Lung (tissue), 12 donors: ENCODE results near the gene MEX3C. TPM values are rescaled to one million over a fixed set of nuclear protein-coding genes. Genes with fewer than 3 reads are reported as not detected.

ENCODE experiments used
- ATAC-seq: fragments of 200-7000 bp; cut with Tn5 transposase; one replicate; pipeline ENCODE4 v1.9.1; 2020; ENCODE audit warnings: moderate number of reproducible peaks; ENCODE audit not compliant: insufficient read depth, low FRiP score
- DNase-seq, 3 donors: peaks; one replicate each; pipeline ENCODE4 v3.0.0-alpha.2; 2013 to 2017
- H3K27ac ChIP-seq, 2 donors: one replicate each; pipeline ENCODE4 v1.5.1; 2013; ENCODE audit warnings: mild to moderate bottlenecking in 2 of 2, moderate library complexity in 2 of 2, control low read depth in 1 of 2, inconsistent platforms in 1 of 2, low read depth in 1 of 2, low read length in 1 of 2
- H3K27me3 ChIP-seq, 3 donors: one replicate each; pipeline ENCODE4 v1.5.1; 2013; ENCODE audit warnings: low read length in 2 of 3; ENCODE audit not compliant: control insufficient read depth in 3 of 3, insufficient read depth in 3 of 3
- H3K36me3 ChIP-seq, 4 donors: one replicate each; pipeline ENCODE4 v1.5.1; 2013; ENCODE audit warnings: low read length in 4 of 4, mild to moderate bottlenecking in 1 of 4, moderate library complexity in 1 of 4; ENCODE audit not compliant: control insufficient read depth in 4 of 4, insufficient read depth in 4 of 4
- H3K4me1 ChIP-seq, 5 donors: one replicate each; pipeline ENCODE4 v1.5.1; 2013; ENCODE audit warnings: low read length in 5 of 5, mild to moderate bottlenecking in 2 of 5, moderate library complexity in 1 of 5; ENCODE audit not compliant: control insufficient read depth in 5 of 5, insufficient read depth in 5 of 5
- H3K4me3 ChIP-seq: one replicate; pipeline ENCODE4 v1.5.1; 2013; ENCODE audit warnings: mild to moderate bottlenecking, control low read depth, moderate library complexity
- H3K9ac ChIP-seq, 2 donors: one replicate each; pipeline ENCODE4 v1.5.1; 2013; ENCODE audit warnings: low read length in 2 of 2, control low read depth in 1 of 2; ENCODE audit not compliant: insufficient read depth in 1 of 2
- H3K9me3 ChIP-seq, 4 donors: one replicate each; pipeline ENCODE4 v1.5.1; 2013; ENCODE audit warnings: low read length in 3 of 4, mild to moderate bottlenecking in 1 of 4, moderate library complexity in 1 of 4; ENCODE audit not compliant: control insufficient read depth in 4 of 4, insufficient read depth in 3 of 4
- WGBS, 2 donors: extraction: QIAGEN DNeasy Blood & Tissue Kit; methylation state at CpG; one replicate each; pipeline ENCODE4 v1.1.7; 2013; 5-methylcytosine and 5-hydroxymethylcytosine counted together
- polyA plus RNA-seq, 2 donors: library from polyadenylated mRNA; stranded (reverse); fragments of 200-250 nt; gene quantifications; one replicate each; pipeline ENCODE4 v1.2.1, GENCODE V29; 2013
- total RNA-seq, 2 donors: library from RNA; depleted of rRNA in 1 of 2; stranded (reverse); fragments of >200 nt in 1 of 2; gene quantifications; one replicate each; pipeline ENCODE4 v1.2.1, GENCODE V29; 2014 to 2021
- TF ChIP-seq, protein P1 (sequence below): IDR thresholded peaks from 2 replicates; pipeline ENCODE4 v1.5.1; 2012; ENCODE audit warnings: mild to moderate bottlenecking; ENCODE audit errors: control extremely low read depth, extremely low read depth
- donor health status: control.
- donor health status: control.
- donor health status: Bipolar disorder and iron deficiency.
- donor health status: healthy.
- donor health status: DM: yes; HTN: yes; CAD: no.

The MEX3C gene
- total and polyA plus RNA-seq, 4 donors: 7.6 to 54.2 (median 15.8) TPM

DNA sequence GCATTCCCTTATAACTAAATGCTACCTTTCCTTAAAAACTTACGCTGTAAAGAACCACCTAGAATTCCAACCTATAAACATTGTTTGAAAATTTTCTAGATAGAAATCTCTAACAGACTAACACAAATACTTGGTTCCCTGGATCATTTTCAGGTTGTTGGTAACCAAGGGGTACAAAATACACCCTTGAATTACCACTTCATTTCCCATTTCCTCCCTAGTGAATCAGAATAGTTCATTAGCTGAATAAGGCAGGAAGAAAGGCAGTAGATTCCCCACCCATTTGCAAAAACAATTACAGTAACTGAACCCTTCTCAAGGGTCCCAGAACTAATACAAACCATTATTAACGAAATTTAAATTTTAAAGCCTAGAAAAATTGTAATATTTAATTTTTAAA lies 5.5 kb downstream of the MEX3C start:
- Histone ChIP-seq H3K4me3 (no peak overlapping the region), H3K9ac (no peak overlapping the region), H3K27ac (no peak overlapping the region), H3K4me1 (peaks cover 4 to 41% (median 12%) of the 10 kb centered on the region in 5 donors), H3K36me3 (peaks cover 0 to 12% (median 1%) of the 10 kb centered on the region in 4 donors), H3K9me3 (no peaks in the 10 kb centered on the region), H3K27me3 (no peaks in the 10 kb centered on the region)
- TF ChIP-seq, protein P1, sequence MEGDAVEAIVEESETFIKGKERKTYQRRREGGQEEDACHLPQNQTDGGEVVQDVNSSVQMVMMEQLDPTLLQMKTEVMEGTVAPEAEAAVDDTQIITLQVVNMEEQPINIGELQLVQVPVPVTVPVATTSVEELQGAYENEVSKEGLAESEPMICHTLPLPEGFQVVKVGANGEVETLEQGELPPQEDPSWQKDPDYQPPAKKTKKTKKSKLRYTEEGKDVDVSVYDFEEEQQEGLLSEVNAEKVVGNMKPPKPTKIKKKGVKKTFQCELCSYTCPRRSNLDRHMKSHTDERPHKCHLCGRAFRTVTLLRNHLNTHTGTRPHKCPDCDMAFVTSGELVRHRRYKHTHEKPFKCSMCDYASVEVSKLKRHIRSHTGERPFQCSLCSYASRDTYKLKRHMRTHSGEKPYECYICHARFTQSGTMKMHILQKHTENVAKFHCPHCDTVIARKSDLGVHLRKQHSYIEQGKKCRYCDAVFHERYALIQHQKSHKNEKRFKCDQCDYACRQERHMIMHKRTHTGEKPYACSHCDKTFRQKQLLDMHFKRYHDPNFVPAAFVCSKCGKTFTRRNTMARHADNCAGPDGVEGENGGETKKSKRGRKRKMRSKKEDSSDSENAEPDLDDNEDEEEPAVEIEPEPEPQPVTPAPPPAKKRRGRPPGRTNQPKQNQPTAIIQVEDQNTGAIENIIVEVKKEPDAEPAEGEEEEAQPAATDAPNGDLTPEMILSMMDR: no peak
- ATAC-seq: no peak
- WGBS, 2 donors: 78 to 88% methylated on average over 2 of the region's 2 CpGs
- DNase-seq: no peak

DNA sequence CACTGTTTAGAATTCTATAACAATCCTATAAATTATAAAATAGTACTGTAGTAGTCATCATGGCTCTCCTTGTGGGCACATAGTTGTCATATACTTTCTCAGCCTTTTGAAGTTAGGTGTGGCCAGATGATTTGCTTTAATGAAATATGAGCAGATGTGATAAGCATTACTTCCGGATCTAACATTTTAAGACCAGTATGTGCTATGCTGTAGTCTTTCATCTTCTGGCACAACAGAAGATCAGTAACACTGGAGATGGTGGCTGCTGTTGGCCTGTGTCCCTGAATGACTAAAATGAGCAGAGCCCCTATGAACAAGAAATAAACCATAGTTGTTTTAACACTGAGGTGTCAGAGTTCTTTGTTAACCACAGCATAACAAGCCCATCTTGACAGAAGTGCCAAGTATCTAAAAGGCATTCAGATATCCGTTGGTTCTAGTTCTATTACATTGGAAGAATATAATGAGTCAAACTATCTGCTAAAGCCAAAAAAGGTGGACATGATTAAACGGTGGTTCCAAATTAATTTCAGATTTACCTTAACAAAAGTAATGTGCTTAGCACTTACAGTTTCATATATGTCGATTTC lies 6.3 kb downstream of the MEX3C start:
- peaks cover 0 to 5% (median 2%) of the 10 kb centered on the region in 4 donors for H3K36me3 ChIP-seq
- no peak overlapping the region for H3K9ac ChIP-seq
- WGBS, 2 donors: 50 to 59% methylated on average over 4 of the region's 4 CpGs
- H3K4me3 ChIP-seq: no peak overlapping the region
- H3K9me3 ChIP-seq: no peaks in the 10 kb centered on the region
- no peak overlapping the region for H3K27ac ChIP-seq
- TF ChIP-seq, protein P1: no peak
- ATAC-seq (no peak), DNase-seq (peak in 2 of 3 donors; percentile 9 to 28)
- H3K27me3 ChIP-seq: no peaks in the 10 kb centered on the region
- H3K4me1 ChIP-seq: peaks cover 4 to 41% (median 12%) of the 10 kb centered on the region in 5 donors

DNA sequence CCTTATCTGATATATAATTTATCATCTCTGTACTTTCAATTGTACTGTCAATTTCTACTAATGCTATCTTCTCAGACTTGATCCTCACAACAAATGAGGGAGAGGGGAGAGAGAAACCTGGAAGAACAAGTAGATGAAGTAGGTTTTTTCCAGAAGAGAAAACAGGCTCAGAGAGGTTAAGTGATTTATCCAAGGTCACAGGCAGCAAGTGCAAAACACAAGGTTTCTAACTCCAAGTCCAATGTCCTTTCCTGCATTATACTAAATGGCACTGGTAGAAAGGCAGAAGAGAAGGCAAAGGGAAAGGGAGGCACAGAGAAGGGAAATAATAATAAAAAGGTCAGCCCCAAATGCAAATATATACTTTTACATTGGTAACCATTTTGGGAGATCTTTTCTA lies 7.5 kb downstream of the MEX3C start:
- H3K4me3 ChIP-seq: no peak overlapping the region
- TF ChIP-seq, protein P1: no peak
- H3K27ac ChIP-seq: no peak overlapping the region
- no peak for DNase-seq
- no peaks in the 10 kb centered on the region for H3K9me3 ChIP-seq
- peaks cover 0 to 9% (median 4%) of the 10 kb centered on the region in 4 donors for H3K36me3 ChIP-seq
- no peaks in the 10 kb centered on the region for H3K27me3 ChIP-seq
- no peak for ATAC-seq
- peaks cover 6 to 41% (median 12%) of the 10 kb centered on the region in 5 donors for H3K4me1 ChIP-seq
- H3K9ac ChIP-seq: no peak overlapping the region
